ENCODE data around the gene SCD5.

SCD5 gene

DNA sequence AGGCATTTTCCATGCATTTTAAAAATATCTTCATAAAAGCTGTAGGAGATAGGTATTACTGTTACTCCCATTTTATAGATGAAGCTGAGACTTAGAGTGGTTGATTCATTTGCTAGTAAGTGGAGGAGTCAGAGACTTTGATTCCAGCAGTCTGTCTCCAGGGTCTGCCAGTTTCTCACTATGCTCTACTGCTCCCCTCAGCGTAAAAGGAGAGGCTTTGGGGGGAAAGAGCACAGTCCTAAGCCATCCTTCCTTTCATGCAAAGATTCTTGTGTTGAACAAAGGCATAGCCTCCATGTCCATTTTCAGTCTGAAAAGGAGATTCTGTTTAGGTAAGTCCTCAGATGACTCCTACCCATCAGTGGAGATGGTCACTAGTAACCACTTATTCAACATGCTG is 119.1 kb downstream of the SCD5 start:
- Histone ChIP-seq H3K4me1 (ENCODE audit: low read depth, poor library complexity, severe bottlenecking) (peaks cover 14% of the 10 kb centered on the region), H2AFZ (ENCODE audit: low read depth) (no peak overlapping the region), H3K27ac (no peak overlapping the region)

GRCh38 chr4:82678051-82678450 is 120.5 kb downstream of the SCD5 start:
- Histone ChIP-seq H4K20me1 (ENCODE audit: insufficient read depth) (no peaks in the 10 kb centered on the region), H3K4me2 (no peak overlapping the region), H3K27me3 (ENCODE audit: insufficient read depth, low read depth) (no peaks in the 10 kb centered on the region), H3K36me3 (ENCODE audit: insufficient read depth) (no peaks in the 10 kb centered on the region), H3K4me1 (ENCODE audit: low read depth, poor library complexity, severe bottlenecking) (peaks cover 14% of the 10 kb centered on the region), H3K79me2 (ENCODE audit: insufficient read depth, low read depth) (no peaks in the 10 kb centered on the region), H2AFZ (ENCODE audit: low read depth) (no peak overlapping the region), H3K9ac (no peak overlapping the region), H3K27ac (no peak overlapping the region), H3K4me3 (IDR thresholded peaks at IDR 0.05; ENCODE audit: insufficient read depth, low read depth, low read length) (no peak overlapping the region)
- no peak for TF ChIP-seq CTCF (conservative IDR thresholded peaks at IDR 0.05; ENCODE audit: low read depth, low read length)

More for the DNA sequence above, 119.1 kb downstream of the SCD5 start:
- no peak overlapping the region for H3K4me2 ChIP-seq
- H3K36me3 ChIP-seq (ENCODE audit: insufficient read depth) = no peaks in the 10 kb centered on the region
- no peak overlapping the region for H3K9ac ChIP-seq
- no peaks in the 10 kb centered on the region for H3K79me2 ChIP-seq (ENCODE audit: insufficient read depth, low read depth)
- TF ChIP-seq CTCF (conservative IDR thresholded peaks at IDR 0.05; ENCODE audit: low read depth, low read length) = no peak
- H3K27me3 ChIP-seq (ENCODE audit: insufficient read depth, low read depth) = no peaks in the 10 kb centered on the region
- no peaks in the 10 kb centered on the region for H4K20me1 ChIP-seq (ENCODE audit: insufficient read depth)
- no peak overlapping the region for H3K4me3 ChIP-seq (IDR thresholded peaks at IDR 0.05; ENCODE audit: insufficient read depth, low read depth, low read length)

GRCh38 chr4:82677327-82677726 is 121.3 kb downstream of the SCD5 start:
- no peak overlapping the region for H2AFZ ChIP-seq (ENCODE audit: low read depth)
- no peak overlapping the region for H3K4me3 ChIP-seq (IDR thresholded peaks at IDR 0.05; ENCODE audit: insufficient read depth, low read depth, low read length)
- H3K27ac ChIP-seq = no peak overlapping the region
- no peak overlapping the region for H3K4me2 ChIP-seq
- peaks cover 14% of the 10 kb centered on the region for H3K4me1 ChIP-seq (ENCODE audit: low read depth, poor library complexity, severe bottlenecking)
- H3K36me3 ChIP-seq (ENCODE audit: insufficient read depth) = no peaks in the 10 kb centered on the region
- H4K20me1 ChIP-seq (ENCODE audit: insufficient read depth) = no peaks in the 10 kb centered on the region
- H3K79me2 ChIP-seq (ENCODE audit: insufficient read depth, low read depth) = no peaks in the 10 kb centered on the region
- H3K27me3 ChIP-seq (ENCODE audit: insufficient read depth, low read depth) = no peaks in the 10 kb centered on the region
- no peak for TF ChIP-seq CTCF (conservative IDR thresholded peaks at IDR 0.05; ENCODE audit: low read depth, low read length)
- no peak overlapping the region for H3K9ac ChIP-seq

DNA sequence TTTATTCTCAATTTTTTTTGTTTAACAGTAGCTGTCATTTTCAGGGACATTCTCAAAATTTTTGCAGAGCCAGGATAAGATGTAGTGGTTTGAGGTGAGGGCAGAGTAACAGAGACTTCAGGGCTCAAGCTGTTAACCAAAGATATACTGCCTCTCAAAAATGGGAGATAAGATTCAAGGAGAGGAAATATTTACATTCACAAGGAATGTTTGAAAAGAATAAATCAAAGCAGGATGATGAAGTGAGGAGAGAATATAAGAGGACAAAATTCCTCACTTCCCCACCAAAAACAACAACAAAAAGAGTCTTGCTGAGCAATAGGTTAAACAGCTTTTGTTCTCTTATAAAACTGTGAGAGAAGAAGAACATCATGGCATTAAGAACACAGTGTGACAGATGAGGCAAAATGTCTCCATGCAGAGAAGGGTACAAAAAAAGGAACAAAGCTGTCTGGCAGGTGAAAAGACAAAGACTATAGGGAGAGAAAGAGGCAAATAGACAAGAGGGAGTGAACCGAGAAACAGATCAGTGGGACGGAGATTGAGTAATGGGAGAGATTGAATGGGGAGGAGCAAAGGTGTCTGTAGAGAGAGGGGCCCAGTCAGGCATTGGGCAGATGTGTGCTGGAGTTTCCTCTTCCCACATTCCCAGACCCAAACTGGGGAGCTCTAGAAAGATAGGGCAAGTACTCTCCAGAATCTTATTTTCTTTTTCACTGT is 130.7 kb downstream of the SCD5 start:
- Histone ChIP-seq H3K27ac (no peak overlapping the region), H3K79me2 (ENCODE audit: insufficient read depth, low read depth) (no peaks in the 10 kb centered on the region), H3K4me1 (ENCODE audit: low read depth, poor library complexity, severe bottlenecking) (no peaks in the 10 kb centered on the region), H2AFZ (ENCODE audit: low read depth) (no peak overlapping the region), H3K9ac (no peak overlapping the region), H3K4me3 (IDR thresholded peaks at IDR 0.05; ENCODE audit: insufficient read depth, low read depth, low read length) (no peak overlapping the region), H3K4me2 (no peak overlapping the region), H3K36me3 (ENCODE audit: insufficient read depth) (no peaks in the 10 kb centered on the region), H4K20me1 (ENCODE audit: insufficient read depth) (no peaks in the 10 kb centered on the region), H3K27me3 (ENCODE audit: insufficient read depth, low read depth) (no peaks in the 10 kb centered on the region)
- TF ChIP-seq CTCF (conservative IDR thresholded peaks at IDR 0.05; ENCODE audit: low read depth, low read length) = no peak
